Measurements from ENCODE around the gene BRD9.

Gene BRD9

DNA sequence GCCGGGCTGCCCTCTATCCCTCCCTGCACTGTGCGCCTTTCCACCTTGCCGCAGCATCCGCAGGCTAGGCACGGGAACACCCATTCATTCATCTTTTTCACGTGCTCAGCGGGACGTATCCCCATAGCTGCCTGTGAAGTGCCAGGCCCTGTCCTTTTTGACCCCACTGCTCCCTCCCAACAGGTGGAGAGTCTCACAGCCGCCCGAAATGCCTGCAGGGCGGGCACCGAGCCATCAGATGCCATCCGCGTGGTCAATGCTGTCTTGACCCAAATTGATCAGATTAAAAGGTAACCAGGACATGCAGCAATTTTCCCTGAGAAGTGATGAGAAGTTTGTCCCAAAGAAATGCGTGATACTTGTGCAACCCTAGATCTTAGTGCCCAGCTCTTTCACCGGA, 15.6 kb upstream of the BRD9 start:
- no peak overlapping the region for H3K4me3 ChIP-seq (ENCODE audit: low read length)
- no peak for DNase-seq (ENCODE audit: low read depth)
- TF ChIP-seq CTCF (conservative IDR thresholded peaks at IDR 0.05; ENCODE audit: low read length): no peak

DNA sequence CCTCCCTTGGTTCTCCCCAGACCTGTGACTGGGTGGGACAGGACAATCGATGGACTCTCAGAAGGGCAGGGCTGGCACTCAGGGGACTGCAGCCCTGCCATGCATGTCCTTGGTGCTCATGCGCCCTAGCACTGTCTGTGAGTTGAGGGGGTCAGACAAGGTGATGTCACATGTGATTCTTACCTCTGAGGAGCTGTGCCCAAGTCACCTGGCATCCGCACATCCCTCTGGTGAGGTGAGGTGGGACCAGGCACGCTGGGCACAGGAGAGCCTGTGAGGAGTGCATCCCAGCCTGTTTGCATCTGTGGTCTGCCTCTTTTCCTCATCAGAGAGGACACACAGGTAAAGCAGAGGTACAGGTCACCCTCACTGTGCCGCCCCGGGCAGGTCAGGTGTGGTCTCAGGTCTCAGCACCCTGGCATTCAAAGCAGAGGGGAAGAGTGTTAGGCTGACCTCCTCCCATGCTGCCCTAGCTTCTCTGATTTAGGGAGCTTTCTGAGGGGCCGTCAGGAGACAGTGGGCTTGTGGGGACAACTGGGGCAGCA, 14.8 kb upstream of the BRD9 start:
- no peak for TF ChIP-seq CTCF (conservative IDR thresholded peaks at IDR 0.05; ENCODE audit: low read length)
- no peak overlapping the region for H3K4me3 ChIP-seq (ENCODE audit: low read length)
- DNase-seq (ENCODE audit: low read depth): no peak

DNA sequence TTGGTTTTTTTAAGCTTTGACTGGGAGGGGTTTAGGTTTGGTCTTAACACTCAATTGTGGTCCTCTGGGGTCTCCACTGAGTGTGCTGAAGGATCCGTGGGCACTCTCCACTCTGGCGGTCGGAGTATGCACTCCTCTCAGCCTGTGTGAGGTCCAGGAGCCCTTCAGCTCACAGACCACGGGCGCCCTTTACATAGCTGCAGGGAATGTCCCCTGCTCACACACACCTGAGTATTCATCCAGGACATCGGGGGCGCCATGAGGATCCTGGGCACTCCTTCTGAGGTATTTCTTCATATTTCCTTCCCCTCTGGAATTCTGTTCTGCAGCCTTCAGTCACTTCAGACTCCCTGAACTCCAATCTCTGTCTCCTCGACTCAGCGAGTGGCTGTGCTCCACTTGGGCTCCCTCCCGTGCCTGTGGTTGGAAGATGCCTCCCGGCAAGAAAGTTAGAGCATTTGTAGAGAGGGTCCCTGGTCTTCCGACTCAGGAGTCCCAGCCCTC, 12.6 kb upstream of the BRD9 start:
- TF ChIP-seq CTCF (conservative IDR thresholded peaks at IDR 0.05; ENCODE audit: low read length): no peak
- no peak for DNase-seq (ENCODE audit: low read depth)
- no peak overlapping the region for H3K4me3 ChIP-seq (ENCODE audit: low read length)

GRCh38 chr5:903756-904096, 11.1 kb upstream of the BRD9 start:
- DNase-seq (ENCODE audit: low read depth): no peak
- TF ChIP-seq CTCF (conservative IDR thresholded peaks at IDR 0.05; ENCODE audit: low read length): no peak

GRCh38 chr5:902129-902916, 9.7 kb upstream of the BRD9 start:
- no peak for DNase-seq (ENCODE audit: low read depth)
- TF ChIP-seq CTCF (conservative IDR thresholded peaks at IDR 0.05; ENCODE audit: low read length): no peak
- no peak overlapping the region for H3K4me3 ChIP-seq (ENCODE audit: low read length)

More at GRCh38 chr5:903756-904096, 11.1 kb upstream of the BRD9 start:
- H3K4me3 ChIP-seq (ENCODE audit: low read length): no peak overlapping the region

GRCh38 chr5:900781-901180, 8.2 kb upstream of the BRD9 start:
- no peak for TF ChIP-seq CTCF (conservative IDR thresholded peaks at IDR 0.05; ENCODE audit: low read length)
- H3K4me3 ChIP-seq (ENCODE audit: low read length): no peak overlapping the region
- no peak for DNase-seq (ENCODE audit: low read depth)

GRCh38 chr5:893711-894110, 1.1 kb upstream of the BRD9 start:
- DNase-seq (ENCODE audit: low read depth): no peak
- peak overlapping the region; percentile 73 for H3K4me3 ChIP-seq (ENCODE audit: low read length)
- no peak for TF ChIP-seq CTCF (conservative IDR thresholded peaks at IDR 0.05; ENCODE audit: low read length)

All from AG10803 (cell line).